Stimulated activated naive CD8-positive, alpha-beta T cell treated with anti-CD3 and anti-CD28 coated beads, Interleukin-15, Interleukin-2, amounts not matched to agents 100 ng/mL and 50 ng/mL, for 24 hours (primary cell): ENCODE measurements around the gene CKAP2L.

Experiments used
- H3K27ac Mint-ChIP-seq: one replicate; pipeline ENCODE4 v1.8.0; 2021; ENCODE audit warnings: mild to moderate bottlenecking, mixed read lengths
- H3K27me3 Mint-ChIP-seq: one replicate; pipeline ENCODE4 v1.8.0; 2021; ENCODE audit warnings: mixed read lengths
- H3K36me3 Mint-ChIP-seq: one replicate; pipeline ENCODE4 v1.8.0; 2021; ENCODE audit warnings: low read depth, mixed read lengths
- H3K4me1 Mint-ChIP-seq: one replicate; pipeline ENCODE4 v1.8.0; 2021; ENCODE audit warnings: low read depth, mixed read lengths
- H3K4me3 Mint-ChIP-seq: one replicate; pipeline ENCODE4 v1.8.0; 2021; ENCODE audit warnings: mild to moderate bottlenecking, mixed read lengths
- H3K9me3 Mint-ChIP-seq: one replicate; pipeline ENCODE4 v1.8.0; 2021; ENCODE audit warnings: mixed read lengths

CKAP2L gene

GRCh38 chr2:112783187-112783714 lies 18.8 kb upstream of the CKAP2L start:
- peaks cover 14% of the 10 kb centered on the region for H3K4me1 Mint-ChIP-seq
- H3K27ac Mint-ChIP-seq: no peak overlapping the region
- no peak overlapping the region for H3K4me3 Mint-ChIP-seq
- H3K36me3 Mint-ChIP-seq: no peaks in the 10 kb centered on the region
- H3K9me3 Mint-ChIP-seq: no peaks in the 10 kb centered on the region
- peaks cover 32% of the 10 kb centered on the region for H3K27me3 Mint-ChIP-seq

- H3K27me3 Mint-ChIP-seq: peaks cover 39% of the 10 kb centered on the region
- no peaks in the 10 kb centered on the region for H3K9me3 Mint-ChIP-seq
- no peaks in the 10 kb centered on the region for H3K36me3 Mint-ChIP-seq
- peaks cover 19% of the 10 kb centered on the region for H3K4me1 Mint-ChIP-seq
- no peak overlapping the region for H3K27ac Mint-ChIP-seq
- H3K4me3 Mint-ChIP-seq: no peak overlapping the region
Measured at GRCh38 chr2:112782234-112782799, 17.9 kb upstream of the CKAP2L start.

GRCh38 chr2:112779598-112779997 lies 15.2 kb upstream of the CKAP2L start:
- Mint-ChIP-seq H3K4me1 (peaks cover 31% of the 10 kb centered on the region), H3K27me3 (peaks cover 51% of the 10 kb centered on the region), H3K4me3 (no peak overlapping the region), H3K9me3 (no peaks in the 10 kb centered on the region), H3K27ac (no peak overlapping the region), H3K36me3 (no peaks in the 10 kb centered on the region)

GRCh38 chr2:112777036-112777435 lies 12.6 kb upstream of the CKAP2L start:
- Mint-ChIP-seq H3K27ac (peak overlapping the region; percentile 27), H3K4me1 (peaks cover 20% of the 10 kb centered on the region), H3K9me3 (no peaks in the 10 kb centered on the region), H3K27me3 (peaks cover 34% of the 10 kb centered on the region), H3K36me3 (no peaks in the 10 kb centered on the region), H3K4me3 (no peak overlapping the region)

GRCh38 chr2:112776113-112776512 lies 11.7 kb upstream of the CKAP2L start:
- Mint-ChIP-seq H3K27ac (peak overlapping the region; percentile 2), H3K27me3 (peaks cover 34% of the 10 kb centered on the region), H3K4me1 (peaks cover 16% of the 10 kb centered on the region), H3K4me3 (no peak overlapping the region), H3K36me3 (no peaks in the 10 kb centered on the region), H3K9me3 (no peaks in the 10 kb centered on the region)

- Mint-ChIP-seq H3K27me3 (peaks cover 34% of the 10 kb centered on the region), H3K36me3 (no peaks in the 10 kb centered on the region), H3K4me3 (no peak overlapping the region), H3K4me1 (peaks cover 16% of the 10 kb centered on the region), H3K9me3 (no peaks in the 10 kb centered on the region), H3K27ac (no peak overlapping the region)
Measured at GRCh38 chr2:112774536-112775285, 10.3 kb upstream of the CKAP2L start.

GRCh38 chr2:112773556-112773955 lies 9.1 kb upstream of the CKAP2L start:
- Mint-ChIP-seq H3K36me3 (no peaks in the 10 kb centered on the region), H3K27me3 (peaks cover 26% of the 10 kb centered on the region), H3K27ac (no peak overlapping the region), H3K4me3 (no peak overlapping the region), H3K4me1 (peaks cover 16% of the 10 kb centered on the region), H3K9me3 (no peaks in the 10 kb centered on the region)

- no peaks in the 10 kb centered on the region for H3K36me3 Mint-ChIP-seq
- peaks cover 21% of the 10 kb centered on the region for H3K4me1 Mint-ChIP-seq
- no peak overlapping the region for H3K27ac Mint-ChIP-seq
- H3K9me3 Mint-ChIP-seq: no peaks in the 10 kb centered on the region
- H3K27me3 Mint-ChIP-seq: peaks cover 23% of the 10 kb centered on the region
- no peak overlapping the region for H3K4me3 Mint-ChIP-seq
Measured at GRCh38 chr2:112772911-112773475, 8.6 kb upstream of the CKAP2L start.

- Mint-ChIP-seq H3K27ac (no peak overlapping the region), H3K36me3 (no peaks in the 10 kb centered on the region), H3K27me3 (peaks cover 16% of the 10 kb centered on the region), H3K9me3 (no peaks in the 10 kb centered on the region), H3K4me3 (no peak overlapping the region), H3K4me1 (peaks cover 23% of the 10 kb centered on the region)
Measured at GRCh38 chr2:112772322-112772721, 7.9 kb upstream of the CKAP2L start.

- no peaks in the 10 kb centered on the region for H3K9me3 Mint-ChIP-seq
- H3K36me3 Mint-ChIP-seq: no peaks in the 10 kb centered on the region
- H3K4me3 Mint-ChIP-seq: no peak overlapping the region
- peaks cover 31% of the 10 kb centered on the region for H3K4me1 Mint-ChIP-seq
- H3K27me3 Mint-ChIP-seq: no peaks in the 10 kb centered on the region
- H3K27ac Mint-ChIP-seq: no peak overlapping the region
Measured at GRCh38 chr2:112768432-112768831, 4.0 kb upstream of the CKAP2L start.

- Mint-ChIP-seq H3K4me1 (peaks cover 37% of the 10 kb centered on the region), H3K9me3 (no peaks in the 10 kb centered on the region), H3K27ac (peak overlapping the region; percentile 55), H3K27me3 (no peaks in the 10 kb centered on the region), H3K4me3 (peak overlapping the region; percentile 63), H3K36me3 (no peaks in the 10 kb centered on the region)
Measured at GRCh38 chr2:112767693-112768330, 3.4 kb upstream of the CKAP2L start.

- Mint-ChIP-seq H3K36me3 (peaks cover 15% of the 10 kb centered on the region), H3K4me1 (peaks cover 37% of the 10 kb centered on the region), H3K9me3 (no peaks in the 10 kb centered on the region), H3K27me3 (no peaks in the 10 kb centered on the region), H3K27ac (peak overlapping the region; percentile 31), H3K4me3 (peak overlapping the region; percentile 95)
Measured at GRCh38 chr2:112765251-112765650, 842 bp upstream of the CKAP2L start.

- Mint-ChIP-seq H3K4me3 (peak overlapping the region; percentile 9), H3K27ac (no peak overlapping the region), H3K4me1 (peaks cover 25% of the 10 kb centered on the region), H3K9me3 (no peaks in the 10 kb centered on the region), H3K36me3 (peaks cover 32% of the 10 kb centered on the region), H3K27me3 (no peaks in the 10 kb centered on the region)
Measured at GRCh38 chr2:112762276-112762675, 2.1 kb downstream of the CKAP2L start.

- peaks cover 19% of the 10 kb centered on the region for H3K4me1 Mint-ChIP-seq
- H3K36me3 Mint-ChIP-seq: peaks cover 48% of the 10 kb centered on the region
- no peaks in the 10 kb centered on the region for H3K9me3 Mint-ChIP-seq
- H3K27ac Mint-ChIP-seq: no peak overlapping the region
- H3K27me3 Mint-ChIP-seq: no peaks in the 10 kb centered on the region
- H3K4me3 Mint-ChIP-seq: no peak overlapping the region
Measured at GRCh38 chr2:112760149-112760548, 4.3 kb downstream of the CKAP2L start.

GRCh38 chr2:112758711-112759110 lies 5.7 kb downstream of the CKAP2L start:
- Mint-ChIP-seq H3K27me3 (no peaks in the 10 kb centered on the region), H3K4me3 (no peak overlapping the region), H3K36me3 (peaks cover 60% of the 10 kb centered on the region), H3K9me3 (no peaks in the 10 kb centered on the region), H3K27ac (no peak overlapping the region), H3K4me1 (peaks cover 9% of the 10 kb centered on the region)
